ENCODE data around the gene FRRS1.

DNA sequence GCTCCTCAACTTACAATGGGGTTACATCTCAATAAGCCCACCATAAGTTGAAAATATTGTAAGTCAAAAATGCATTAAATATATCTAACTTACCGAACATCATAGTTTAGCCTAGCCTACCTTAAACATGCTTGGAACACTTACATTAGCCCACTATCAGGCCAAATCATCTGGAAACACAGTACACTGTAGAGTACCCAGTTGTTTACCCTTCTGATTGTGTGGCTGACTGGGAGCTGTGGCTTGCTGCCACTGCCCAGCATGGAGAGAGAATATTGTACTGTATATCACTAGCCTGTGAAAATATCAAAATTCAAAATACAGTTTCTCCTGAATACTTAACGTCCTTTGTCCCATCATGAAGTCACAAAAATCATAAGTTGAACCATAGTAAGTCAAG is 40.4 kb upstream of the FRRS1 start:
- TF ChIP-seq REPIN1 (tag by site-specific recombination; IDR thresholded peaks at IDR 0.05; ENCODE audit: low read depth) (no peak), ZNF670 (tag by site-specific recombination; IDR thresholded peaks at IDR 0.05; ENCODE audit: low read depth) (no peak), ZNF394 (tag by site-specific recombination; IDR thresholded peaks at IDR 0.05; ENCODE audit: borderline replicate concordance) (no peak), ZNF214 (tag by site-specific recombination; IDR thresholded peaks at IDR 0.05; ENCODE audit: borderline replicate concordance) (no peak), YY1 (tag by site-specific recombination; IDR thresholded peaks at IDR 0.05) (no peak)
- TF ChIP-seq, protein P1, sequence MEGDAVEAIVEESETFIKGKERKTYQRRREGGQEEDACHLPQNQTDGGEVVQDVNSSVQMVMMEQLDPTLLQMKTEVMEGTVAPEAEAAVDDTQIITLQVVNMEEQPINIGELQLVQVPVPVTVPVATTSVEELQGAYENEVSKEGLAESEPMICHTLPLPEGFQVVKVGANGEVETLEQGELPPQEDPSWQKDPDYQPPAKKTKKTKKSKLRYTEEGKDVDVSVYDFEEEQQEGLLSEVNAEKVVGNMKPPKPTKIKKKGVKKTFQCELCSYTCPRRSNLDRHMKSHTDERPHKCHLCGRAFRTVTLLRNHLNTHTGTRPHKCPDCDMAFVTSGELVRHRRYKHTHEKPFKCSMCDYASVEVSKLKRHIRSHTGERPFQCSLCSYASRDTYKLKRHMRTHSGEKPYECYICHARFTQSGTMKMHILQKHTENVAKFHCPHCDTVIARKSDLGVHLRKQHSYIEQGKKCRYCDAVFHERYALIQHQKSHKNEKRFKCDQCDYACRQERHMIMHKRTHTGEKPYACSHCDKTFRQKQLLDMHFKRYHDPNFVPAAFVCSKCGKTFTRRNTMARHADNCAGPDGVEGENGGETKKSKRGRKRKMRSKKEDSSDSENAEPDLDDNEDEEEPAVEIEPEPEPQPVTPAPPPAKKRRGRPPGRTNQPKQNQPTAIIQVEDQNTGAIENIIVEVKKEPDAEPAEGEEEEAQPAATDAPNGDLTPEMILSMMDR (tag by site-specific recombination; IDR thresholded peaks at IDR 0.05) = no peak
- TF ChIP-seq, protein P2, sequence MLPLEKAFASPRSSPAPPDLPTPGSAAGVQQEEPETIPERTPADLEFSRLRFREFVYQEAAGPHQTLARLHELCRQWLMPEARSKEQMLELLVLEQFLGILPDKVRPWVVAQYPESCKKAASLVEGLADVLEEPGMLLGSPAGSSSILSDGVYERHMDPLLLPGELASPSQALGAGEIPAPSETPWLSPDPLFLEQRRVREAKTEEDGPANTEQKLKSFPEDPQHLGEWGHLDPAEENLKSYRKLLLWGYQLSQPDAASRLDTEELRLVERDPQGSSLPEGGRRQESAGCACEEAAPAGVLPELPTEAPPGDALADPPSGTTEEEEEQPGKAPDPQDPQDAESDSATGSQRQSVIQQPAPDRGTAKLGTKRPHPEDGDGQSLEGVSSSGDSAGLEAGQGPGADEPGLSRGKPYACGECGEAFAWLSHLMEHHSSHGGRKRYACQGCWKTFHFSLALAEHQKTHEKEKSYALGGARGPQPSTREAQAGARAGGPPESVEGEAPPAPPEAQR (tag by site-specific recombination; IDR thresholded peaks at IDR 0.05) = no peak

All from HEK293 (cell line).